CD4-positive, CD25-positive, alpha-beta regulatory T cell (primary cell): ENCODE results near the gene DNAJC4. TPM values are rescaled to one million over a fixed set of nuclear protein-coding genes. Genes with fewer than 3 reads are reported as not detected.

Experiments
- ATAC-seq, 2 donors: fragments of 150-1000 bp; cut with Tn5 transposase; one replicate each; pipeline ENCODE4 v1.10.0; 2021; ENCODE audit warnings: low read depth in 2 of 2, moderate number of reproducible peaks in 2 of 2, moderate library complexity in 1 of 2
- DNase-seq, 3 donors: peaks; one replicate each; pipeline versions ENCODE4 v3.0.0 to v3.0.0-alpha.2; 2012 to 2022; ENCODE audit warnings: mixed read lengths in 1 of 3
- H3K27ac ChIP-seq: one replicate; pipeline ENCODE4 v1.7.0; 2013; ENCODE audit warnings: mild to moderate bottlenecking, low read length; ENCODE audit not compliant: insufficient read depth, poor library complexity, severe bottlenecking
- H3K27me3 ChIP-seq: one replicate; pipeline ENCODE4 v1.7.0; 2013; ENCODE audit warnings: low read length; ENCODE audit not compliant: control insufficient read depth, insufficient read depth
- H3K36me3 ChIP-seq: one replicate; pipeline ENCODE4 v1.7.0; 2013; ENCODE audit warnings: mild to moderate bottlenecking, low read length, moderate library complexity; ENCODE audit not compliant: control insufficient read depth, insufficient read depth
- H3K4me1 ChIP-seq: 2 replicates; pipeline ENCODE4 v1.7.0; 2013; ENCODE audit warnings: mild to moderate bottlenecking, low read length; ENCODE audit not compliant: insufficient read depth, control insufficient read depth, poor library complexity, severe bottlenecking
- H3K4me3 ChIP-seq: one replicate; pipeline ENCODE4 v1.7.0; 2013; ENCODE audit warnings: low read depth, mild to moderate bottlenecking, low read length, moderate library complexity
- H3K9me3 ChIP-seq, 2 experiments: 1 replicate in 1 of 2; 2 replicates in 1 of 2; pipeline ENCODE4 v1.7.0; 2013; ENCODE audit warnings: low read length in 2 of 2, mild to moderate bottlenecking in 1 of 2, moderate library complexity in 1 of 2; ENCODE audit not compliant: control insufficient read depth in 2 of 2
- H3K27ac Mint-ChIP-seq, 3 donors: one replicate each; pipeline ENCODE4 v1.8.0; 2020 to 2022; ENCODE audit warnings: mild to moderate bottlenecking in 3 of 3, mixed read lengths in 3 of 3, moderate library complexity in 2 of 3
- H3K27me3 Mint-ChIP-seq: one replicate; pipeline ENCODE4 v1.8.0; 2022; ENCODE audit warnings: mild to moderate bottlenecking, mixed read lengths
- H3K36me3 Mint-ChIP-seq: one replicate; pipeline ENCODE4 v1.8.0; 2020; ENCODE audit warnings: mixed read lengths
- H3K4me1 Mint-ChIP-seq, 4 donors: one replicate each; pipeline ENCODE4 v1.8.0; 2020 to 2022; ENCODE audit warnings: mixed read lengths in 4 of 4, mild to moderate bottlenecking in 1 of 4
- H3K4me3 Mint-ChIP-seq, 4 donors: one replicate each; pipeline ENCODE4 v1.8.0; 2020 to 2022; ENCODE audit warnings: mild to moderate bottlenecking in 4 of 4, mixed read lengths in 4 of 4, moderate library complexity in 3 of 4
- H3K9me3 Mint-ChIP-seq, 7 donors: one replicate each; pipeline ENCODE4 v1.8.0; 2020 to 2022; ENCODE audit warnings: mixed read lengths in 7 of 7, mild to moderate bottlenecking in 3 of 7, moderate library complexity in 2 of 7
- polyA plus RNA-seq, 4 donors: library from polyadenylated mRNA; unstranded; fragments of 300-500 nt; fragmentation: Illumina TruSeq; gene quantifications; one replicate each; pipeline ENCODE4 v1.2.3, GENCODE V29; 2021
- total RNA-seq: library from RNA; stranded (reverse); gene quantifications from one replicate; pipeline ENCODE4 v1.2.3, GENCODE V29; 2022

Gene DNAJC4
- total and polyA plus RNA-seq, 5 donors from 2014 or later = 18.1 to 41.9 (median 22.0) TPM

- Histone ChIP-seq H3K27ac (no peak overlapping the region), H3K4me1 (peaks cover 6% of the 10 kb centered on the region), H3K36me3 (peaks cover 50% of the 10 kb centered on the region), H3K9me3 (no peaks in the 10 kb centered on the region), H3K4me3 (no peak overlapping the region), H3K27me3 (no peaks in the 10 kb centered on the region)
- H3K27me3 Mint-ChIP-seq = no peaks in the 10 kb centered on the region
- peaks cover 0 to 14% (median 3%) of the 10 kb centered on the region in 4 donors for H3K4me1 Mint-ChIP-seq
- no peaks in the 10 kb centered on the region for H3K9me3 Mint-ChIP-seq
- no peak overlapping the region for H3K27ac Mint-ChIP-seq
- peaks cover 10% of the 10 kb centered on the region for H3K36me3 Mint-ChIP-seq
- H3K4me3 Mint-ChIP-seq = no peak overlapping the region
- DNase-seq (no peak), ATAC-seq (no peak)
Measured at GRCh38 chr11:64220271-64220670, 10.1 kb upstream of the DNAJC4 start.

- peaks cover 12% of the 10 kb centered on the region for H3K4me1 ChIP-seq
- Mint-ChIP-seq H3K27me3 (no peaks in the 10 kb centered on the region), H3K4me1 (peaks cover 0 to 16% (median 4%) of the 10 kb centered on the region in 4 donors), H3K27ac (peak overlapping the region in 1 of 3 donors; percentile 36), H3K36me3 (peaks cover 10% of the 10 kb centered on the region), H3K9me3 (no peaks in the 10 kb centered on the region), H3K4me3 (no peak overlapping the region)
- no peaks in the 10 kb centered on the region for H3K9me3 ChIP-seq
- DNase-seq = no peak
- H3K27me3 ChIP-seq = no peaks in the 10 kb centered on the region
- no peak overlapping the region for H3K27ac ChIP-seq
- ATAC-seq = no peak
- no peak overlapping the region for H3K4me3 ChIP-seq
- peaks cover 47% of the 10 kb centered on the region for H3K36me3 ChIP-seq
Measured at GRCh38 chr11:64220798-64221197, 9.6 kb upstream of the DNAJC4 start.

GRCh38 chr11:64222651-64223000 lies 7.7 kb upstream of the DNAJC4 start:
- Mint-ChIP-seq H3K27ac (no peak overlapping the region), H3K36me3 (peaks cover 6% of the 10 kb centered on the region)

GRCh38 chr11:64223001-64223651 lies 7.2 kb upstream of the DNAJC4 start:
- ATAC-seq (no peak), DNase-seq (no peak)
- H3K4me1 ChIP-seq = peaks cover 29% of the 10 kb centered on the region
- no peak overlapping the region for H3K4me3 ChIP-seq
- H3K36me3 Mint-ChIP-seq = peaks cover 6% of the 10 kb centered on the region
- peaks cover 0 to 28% (median 12%) of the 10 kb centered on the region in 4 donors for H3K4me1 Mint-ChIP-seq
- H3K9me3 ChIP-seq = no peaks in the 10 kb centered on the region
- no peaks in the 10 kb centered on the region for H3K27me3 ChIP-seq
- H3K36me3 ChIP-seq = peaks cover 37% of the 10 kb centered on the region
- no peaks in the 10 kb centered on the region for H3K9me3 Mint-ChIP-seq
- H3K27me3 Mint-ChIP-seq = no peaks in the 10 kb centered on the region
- H3K27ac ChIP-seq = no peak overlapping the region
- no peak overlapping the region for H3K27ac Mint-ChIP-seq
- no peak overlapping the region for H3K4me3 Mint-ChIP-seq

More at GRCh38 chr11:64222651-64223000, 7.7 kb upstream of the DNAJC4 start:
- H3K36me3 ChIP-seq = peaks cover 40% of the 10 kb centered on the region
- H3K4me3 Mint-ChIP-seq = no peak overlapping the region
- ATAC-seq (no peak), DNase-seq (no peak)
- H3K9me3 ChIP-seq = no peaks in the 10 kb centered on the region
- no peak overlapping the region for H3K27ac ChIP-seq
- H3K9me3 Mint-ChIP-seq = no peaks in the 10 kb centered on the region
- H3K4me1 Mint-ChIP-seq = peaks cover 0 to 25% (median 11%) of the 10 kb centered on the region in 4 donors
- no peaks in the 10 kb centered on the region for H3K27me3 Mint-ChIP-seq
- no peaks in the 10 kb centered on the region for H3K27me3 ChIP-seq
- H3K4me1 ChIP-seq = peaks cover 28% of the 10 kb centered on the region
- no peak overlapping the region for H3K4me3 ChIP-seq

GRCh38 chr11:64224151-64224890 lies 6.0 kb upstream of the DNAJC4 start:
- H3K9me3 ChIP-seq = no peaks in the 10 kb centered on the region
- no peaks in the 10 kb centered on the region for H3K9me3 Mint-ChIP-seq
- ATAC-seq (no peak), DNase-seq (no peak)
- no peak overlapping the region for H3K27ac ChIP-seq
- no peaks in the 10 kb centered on the region for H3K27me3 Mint-ChIP-seq
- H3K27ac Mint-ChIP-seq = peak overlapping the region in 2 of 3 donors; percentile 25 to 80
- peaks cover 0 to 29% (median 17%) of the 10 kb centered on the region in 4 donors for H3K4me1 Mint-ChIP-seq
- no peak overlapping the region for H3K4me3 ChIP-seq
- H3K27me3 ChIP-seq = no peaks in the 10 kb centered on the region
- H3K4me3 Mint-ChIP-seq = peak overlapping the region; percentile 48 to 93 (median 76)
- peaks cover 30% of the 10 kb centered on the region for H3K36me3 ChIP-seq
- H3K36me3 Mint-ChIP-seq = no peaks in the 10 kb centered on the region
- peaks cover 32% of the 10 kb centered on the region for H3K4me1 ChIP-seq

- Histone ChIP-seq H3K27ac (peak overlapping the region; percentile 84), H3K27me3 (no peaks in the 10 kb centered on the region), H3K4me3 (peak overlapping the region; percentile 68), H3K4me1 (peaks cover 40% of the 10 kb centered on the region), H3K36me3 (peaks cover 24% of the 10 kb centered on the region), H3K9me3 (no peaks in the 10 kb centered on the region)
- no peaks in the 10 kb centered on the region for H3K27me3 Mint-ChIP-seq
- H3K4me1 Mint-ChIP-seq = peaks cover 0 to 37% (median 21%) of the 10 kb centered on the region in 4 donors
- no peaks in the 10 kb centered on the region for H3K36me3 Mint-ChIP-seq
- no peak for DNase-seq
- H3K4me3 Mint-ChIP-seq = peak overlapping the region; percentile 89 to 93 (median 92)
- H3K27ac Mint-ChIP-seq = peak overlapping the region; percentile 48 to 80 (median 51)
- no peak for ATAC-seq
- no peaks in the 10 kb centered on the region for H3K9me3 Mint-ChIP-seq
Measured at GRCh38 chr11:64224891-64225607, 5.3 kb upstream of the DNAJC4 start.

GRCh38 chr11:64225608-64226506 lies 4.5 kb upstream of the DNAJC4 start, which contains the start of the genes NUDT22 and TRPT1:
Gene NUDT22 (plus strand): TSS chr11:64226274. CDS start chr11:64226653, 379 bp downstream.
Gene TRPT1 (minus strand): TSS chr11:64226186. CDS start chr11:64225860, 326 bp downstream.
- H3K4me1 Mint-ChIP-seq = peaks cover 0 to 39% (median 25%) of the 10 kb centered on the region in 4 donors
- H3K36me3 Mint-ChIP-seq = no peaks in the 10 kb centered on the region
- Histone ChIP-seq H3K4me3 (peak within 1 kb of the TSS; percentile 68), H3K9me3 (no peaks in the 10 kb centered on the region), H3K27ac (peak within 1 kb of the TSS; percentile 84), H3K27me3 (no peaks in the 10 kb centered on the region), H3K36me3 (peaks cover 18% of the 10 kb centered on the region), H3K4me1 (peaks cover 48% of the 10 kb centered on the region)
- DNase-seq (peak; percentile 85 to 93 (median 89)), ATAC-seq (peak; percentile 71 to 73)
- H3K9me3 Mint-ChIP-seq = no peaks in the 10 kb centered on the region
- peak within 1 kb of the TSS; percentile 89 to 98 (median 92) for H3K4me3 Mint-ChIP-seq
- peak within 1 kb of the TSS; percentile 87 to 95 (median 88) for H3K27ac Mint-ChIP-seq
- H3K27me3 Mint-ChIP-seq = no peaks in the 10 kb centered on the region
